IMR-90 (cell line): ENCODE data around the gene TMEM205. TPM values are rescaled to one million over a fixed set of nuclear protein-coding genes. Genes with fewer than 3 reads are reported as not detected.

Experiments
- ATAC-seq: fragments of 200-7000 bp; cut with Tn5 transposase; 2 replicates; pipeline ENCODE4 v1.9.1; 2020; ENCODE audit warnings: low read depth, mild to moderate bottlenecking, moderate library complexity
- BruUV-seq: library from RNA; stranded (reverse); fragments of 400-500 nt; replicated peaks from 2 replicates; lab custom pipeline; 2021; lab: Mats Ljungman, UMichigan
- CTCF ChIA-PET: fragments of 300-600 bp; formaldehyde crosslinking; extraction: SDS; loops from one replicate; lab custom pipeline; 2021; ENCODE audit warnings: antibody characterized with exemption; lab: Yijun Ruan, JAX
- POLR2A ChIA-PET: fragments of 300-600 bp; sonication (Branson Sonifier 250); formaldehyde crosslinking; loops from one replicate; lab custom pipeline; 2022; ENCODE audit warnings: antibody characterized with exemption; ENCODE audit not compliant: unreplicated experiment; lab: Charles Lee
- DNase-seq: peaks from one replicate; pipeline ENCODE4 v3.0.0; 2013
- H2AFZ ChIP-seq: replicated peaks from 2 replicates; pipeline ENCODE3; 2013; ENCODE audit warnings: low read length, mild to moderate bottlenecking; ENCODE audit not compliant: poor library complexity
- H2AK5ac ChIP-seq: 2 replicates; pipeline ENCODE4 v1.6.1; 2013; ENCODE audit warnings: low read depth, low read length, inconsistent platforms
- H2AK9ac ChIP-seq: replicated peaks from 2 replicates; pipeline ENCODE3; 2013; ENCODE audit warnings: mild to moderate bottlenecking, low read depth, low read length, moderate library complexity; ENCODE audit not compliant: poor library complexity
- H2BK120ac ChIP-seq: 2 replicates; pipeline ENCODE4 v1.6.1; 2013; ENCODE audit warnings: low read depth, low read length, inconsistent platforms
- H2BK15ac ChIP-seq: 3 replicates; pipeline ENCODE4 v1.6.1; 2013; ENCODE audit warnings: low read depth, low read length, inconsistent platforms
- H2BK20ac ChIP-seq: 2 replicates; pipeline ENCODE4 v1.6.1; 2013; ENCODE audit warnings: low read depth, mild to moderate bottlenecking, inconsistent platforms, low read length, moderate library complexity
- H2BK5ac ChIP-seq: 2 replicates; pipeline ENCODE4 v1.6.1; 2013; ENCODE audit warnings: mild to moderate bottlenecking, low read depth, low read length, inconsistent platforms; ENCODE audit not compliant: poor library complexity, severe bottlenecking
- H3K14ac ChIP-seq: replicated peaks from 2 replicates; pipeline ENCODE4 v1.6.1; 2013; ENCODE audit warnings: low read depth, low read length, inconsistent platforms
- H3K18ac ChIP-seq: 2 replicates; pipeline ENCODE4 v1.6.1; 2013; ENCODE audit warnings: low read depth, low read length, control low read depth
- H3K23ac ChIP-seq: 2 replicates; pipeline ENCODE4 v1.6.1; 2013; ENCODE audit warnings: low read depth, low read length, inconsistent platforms
- H3K27ac ChIP-seq: 2 replicates; pipeline ENCODE4 v1.5.1; 2013; ENCODE audit warnings: mild to moderate bottlenecking, control low read depth, low read length; ENCODE audit not compliant: insufficient read depth
- H3K27me3 ChIP-seq: 2 replicates; pipeline ENCODE4 v1.6.1; 2013; ENCODE audit warnings: low read length; ENCODE audit not compliant: control insufficient read depth, insufficient read depth
- H3K36me3 ChIP-seq: 2 replicates; pipeline ENCODE4 v1.6.1; 2013; ENCODE audit warnings: low read length, mixed read lengths; ENCODE audit not compliant: control insufficient read depth, insufficient read depth
- H3K4ac ChIP-seq: 2 replicates; pipeline ENCODE4 v1.6.1; 2013; ENCODE audit warnings: low read depth, low read length, inconsistent platforms
- H3K4me1 ChIP-seq: 2 replicates; pipeline ENCODE4 v1.6.1; 2013; ENCODE audit warnings: low read length, mixed read lengths; ENCODE audit not compliant: control insufficient read depth, insufficient read depth
- H3K4me2 ChIP-seq: 2 replicates; pipeline ENCODE4 v1.6.1; 2013; ENCODE audit warnings: low read depth, mild to moderate bottlenecking, control low read depth, low read length, moderate library complexity
- H3K4me3 ChIP-seq: 2 replicates; pipeline ENCODE4 v1.5.1; 2013; ENCODE audit warnings: low read depth, mild to moderate bottlenecking, control low read depth, low read length, moderate library complexity; ENCODE audit not compliant: insufficient read depth
- H3K56ac ChIP-seq: 2 replicates; pipeline ENCODE4 v1.6.1; 2013; ENCODE audit warnings: low read length, inconsistent platforms; ENCODE audit not compliant: insufficient read depth; ENCODE audit errors: extremely low read depth
- H3K79me1 ChIP-seq, 2 experiments: 2 replicates each; pipeline ENCODE4 v1.6.1; 2013; ENCODE audit warnings: low read length in 2 of 2, inconsistent platforms in 1 of 2, low read depth in 1 of 2
- H3K9ac ChIP-seq: 2 replicates; pipeline ENCODE4 v1.6.1; 2013; ENCODE audit warnings: low read depth, low read length, control low read depth
- H3K9me1 ChIP-seq: 2 replicates; pipeline ENCODE4 v1.6.1; 2013; ENCODE audit warnings: low read length, inconsistent platforms; ENCODE audit not compliant: insufficient read depth
- H3K9me3 ChIP-seq: 2 replicates; pipeline ENCODE4 v1.6.1; 2013; ENCODE audit warnings: low read length; ENCODE audit not compliant: control insufficient read depth, insufficient read depth
- H4K20me1 ChIP-seq: 2 replicates; pipeline ENCODE4 v1.6.1; 2013; ENCODE audit warnings: low read length, inconsistent platforms; ENCODE audit not compliant: insufficient read depth
- H4K5ac ChIP-seq: 2 replicates; pipeline ENCODE4 v1.6.1; 2013; ENCODE audit warnings: mild to moderate bottlenecking, low read depth, low read length, control low read depth
- H4K8ac ChIP-seq, 2 experiments: 2 replicates each; pipeline ENCODE4 v1.6.1; 2013; ENCODE audit warnings: low read depth in 2 of 2, low read length in 2 of 2, control low read depth in 1 of 2, inconsistent platforms in 1 of 2
- H4K91ac ChIP-seq: 2 replicates; pipeline ENCODE4 v1.6.1; 2013; ENCODE audit warnings: low read depth, low read length, inconsistent platforms; ENCODE audit not compliant: insufficient read depth
- BHLHE40 ChIP-seq: fragments of 150-350 bp; IDR thresholded peaks from 2 replicates; pipeline ENCODE4 v1.6.1; 2016; ENCODE audit warnings: mild to moderate bottlenecking, low read depth, low read length
- CEBPB ChIP-seq: IDR thresholded peaks from 2 replicates; pipeline ENCODE4 v1.6.1; 2012; ENCODE audit warnings: low read depth, low read length, improper control_type of control experiment
- CHD1 ChIP-seq: IDR thresholded peaks from 2 replicates; pipeline ENCODE4 v1.6.1; 2012; ENCODE audit warnings: low read depth, low read length, improper control_type of control experiment
- ELK1 ChIP-seq: fragments of 150-350 bp; IDR thresholded peaks from 2 replicates; pipeline ENCODE4 v1.6.1; 2016; ENCODE audit warnings: low read depth, mild to moderate bottlenecking, low read length, moderate library complexity, borderline replicate concordance
- FOS ChIP-seq: fragments of 150-350 bp; IDR thresholded peaks from 2 replicates; pipeline ENCODE4 v1.6.1; 2016; ENCODE audit warnings: low read depth, low read length
- MAFK ChIP-seq: IDR thresholded peaks from 2 replicates; pipeline ENCODE4 v1.6.1; 2012; ENCODE audit warnings: low read depth, low read length, improper control_type of control experiment
- MAZ ChIP-seq: IDR thresholded peaks from 2 replicates; pipeline ENCODE4 v1.6.1; 2012; ENCODE audit warnings: low read depth, mild to moderate bottlenecking, low read length, improper control_type of control experiment, moderate library complexity, borderline replicate concordance
- MXI1 ChIP-seq: IDR thresholded peaks from 2 replicates; pipeline ENCODE4 v1.6.1; 2012; ENCODE audit warnings: low read depth, mild to moderate bottlenecking, low read length, moderate library complexity, borderline replicate concordance
- NFE2L2 ChIP-seq: fragments of 150-350 bp; IDR thresholded peaks from 2 replicates; pipeline ENCODE4 v1.6.1; 2016; ENCODE audit warnings: low read depth, mild to moderate bottlenecking, low read length
- RAD21 ChIP-seq: IDR thresholded peaks from 2 replicates; pipeline ENCODE4 v1.6.1; 2012; ENCODE audit warnings: low read length, improper control_type of control experiment
- SMC3 ChIP-seq: fragments of 150-350 bp; IDR thresholded peaks from 2 replicates; pipeline ENCODE4 v1.6.1; 2016; ENCODE audit warnings: low read depth, mild to moderate bottlenecking, antibody characterized with exemption, low read length, moderate library complexity
- WGBS, 2 experiments: methylation state at CpG; one replicate each; pipeline versions ENCODE4 v1.1.5 to v1.1.7; 2013; ENCODE audit warnings: missing lambda C conversion rate in 2 of 2; ENCODE audit not compliant: insufficient read length in 1 of 2; ENCODE audit errors: extremely low coverage in 2 of 2; 5-methylcytosine and 5-hydroxymethylcytosine counted together
- dilution Hi-C: fragments of 300-500 bp; cut with HindIII; formaldehyde crosslinking; loops from one replicate; pipeline ENCODE4 v1.14.3; 2018; ENCODE audit warnings: low sequenced_read_pairs; ENCODE audit not compliant: unreplicated experiment
- in situ Hi-C: fragments of 300-500 bp; cut with MboI; formaldehyde crosslinking; loops from 3 replicates; pipeline ENCODE4 v1.14.3; 2019; ENCODE audit warnings: low sequenced_read_pairs, inconsistent platforms, mixed read lengths
- intact Hi-C: fragments of 100-400 bp; cut with micrococcal nuclease; formaldehyde crosslinking; loops from 2 replicates; pipeline ENCODE4 v1.10.0; 2022
- polyA plus RNA-seq, 3 experiments: library from polyadenylated mRNA; depleted of rRNA; stranded (reverse); fragments of >200 nt; gene quantifications; 2 replicates each; pipeline ENCODE4 v1.2.3, GENCODE V29; 2012; ENCODE audit warnings: low replicate concordance in 1 of 3
- total RNA-seq: library from RNA; depleted of rRNA; stranded (reverse); fragments of >200 nt; gene quantifications from 2 replicates; pipeline ENCODE4 v1.2.3, GENCODE V29; 2012
- TF ChIP-seq, protein P1 (sequence below): conservative IDR thresholded peaks from 2 replicates; pipeline ENCODE4 v1.5.1; 2012; ENCODE audit warnings: mild to moderate bottlenecking, low read depth, low read length, improper control_type of control experiment

TMEM205 gene
- total and polyA plus RNA-seq, 2 of the 4 experiments (the other 2 are of a cell fraction) = 110 to 136 TPM

- no peak for DNase-seq
- Histone ChIP-seq H3K27me3 (no peaks in the 10 kb centered on the region; the same call in 1 of the 2 replicates), H2BK15ac (no peak overlapping the region; the same call in 2 of the 3 replicates), H3K79me1 (peaks cover 8 to 33% of the 10 kb centered on the region in 2 experiments), H3K4me3 (no peak overlapping the region), H3K36me3 (no peaks in the 10 kb centered on the region), H2AFZ (no peak overlapping the region), H4K8ac (peak overlapping the region in 1 of 2 experiments; percentile 45; a peak in 1 of 4 replicates), H2BK20ac (no peak overlapping the region), H2AK9ac (peak overlapping the region; percentile 66), H3K4me2 (no peak overlapping the region), H3K4ac (peak overlapping the region; percentile 29; the same call in 1 of the 2 replicates), H2AK5ac (peak overlapping the region; percentile 66), H4K91ac (no peak overlapping the region), H3K9ac (no peak overlapping the region), H3K27ac (no peak overlapping the region), H3K14ac (no peak overlapping the region), H4K5ac (no peak overlapping the region), H2BK5ac (no peak overlapping the region), H2BK120ac (no peak overlapping the region), H3K4me1 (peaks cover 27% of the 10 kb centered on the region), H3K18ac (no peak overlapping the region), H3K23ac (peak overlapping the region; percentile 41; the same call in 1 of the 2 replicates), H3K9me3 (no peaks in the 10 kb centered on the region), H3K9me1 (peaks cover 29% of the 10 kb centered on the region), H3K56ac (no peak overlapping the region), H4K20me1 (peaks cover 11% of the 10 kb centered on the region; the same call in 1 of the 2 replicates)
- no TSS peak for BruUV-seq
- 92% methylated on average over 4 of the region's 7 CpGs; no CpG with 5 or more reads in 1 of the 2 experiments for WGBS, 2 experiments
- dilution Hi-C loops (no loop called here), in situ Hi-C loops (no loop called here), intact Hi-C loops (loop anchor here (1.0 to 5.0 kb wide), 3 partner anchors 42 to 103 kb away; no protein-coding TSS in a partner anchor)
- TF ChIP-seq, protein P1, sequence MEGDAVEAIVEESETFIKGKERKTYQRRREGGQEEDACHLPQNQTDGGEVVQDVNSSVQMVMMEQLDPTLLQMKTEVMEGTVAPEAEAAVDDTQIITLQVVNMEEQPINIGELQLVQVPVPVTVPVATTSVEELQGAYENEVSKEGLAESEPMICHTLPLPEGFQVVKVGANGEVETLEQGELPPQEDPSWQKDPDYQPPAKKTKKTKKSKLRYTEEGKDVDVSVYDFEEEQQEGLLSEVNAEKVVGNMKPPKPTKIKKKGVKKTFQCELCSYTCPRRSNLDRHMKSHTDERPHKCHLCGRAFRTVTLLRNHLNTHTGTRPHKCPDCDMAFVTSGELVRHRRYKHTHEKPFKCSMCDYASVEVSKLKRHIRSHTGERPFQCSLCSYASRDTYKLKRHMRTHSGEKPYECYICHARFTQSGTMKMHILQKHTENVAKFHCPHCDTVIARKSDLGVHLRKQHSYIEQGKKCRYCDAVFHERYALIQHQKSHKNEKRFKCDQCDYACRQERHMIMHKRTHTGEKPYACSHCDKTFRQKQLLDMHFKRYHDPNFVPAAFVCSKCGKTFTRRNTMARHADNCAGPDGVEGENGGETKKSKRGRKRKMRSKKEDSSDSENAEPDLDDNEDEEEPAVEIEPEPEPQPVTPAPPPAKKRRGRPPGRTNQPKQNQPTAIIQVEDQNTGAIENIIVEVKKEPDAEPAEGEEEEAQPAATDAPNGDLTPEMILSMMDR = no peak
- TF ChIP-seq FOS (no peak), ELK1 (no peak), BHLHE40 (no peak), NFE2L2 (no peak), CEBPB (no peak), MAZ (no peak), CHD1 (no peak), MXI1 (no peak), RAD21 (no peak), MAFK (no peak), SMC3 (no peak)
- ChIA-PET CTCF (interaction anchor here (1.5 to 2.9 kb wide), 2 partner anchors 55 to 86 kb away, joined by 5 to 9 read pairs; partner anchors contain the start of genes ODAD3 and PRKCSH), POLR2A (no interaction called here)
- no peak for ATAC-seq
Measured at GRCh38 chr19:11379857-11380350, 33.8 kb upstream of the TMEM205 start.
